Hematopoietic multipotent progenitor cell treated with erythropoietin and hydrocortisone succinate and interleukin-3 and kit ligand, for 6 days (in vitro differentiated cells): ENCODE results near the gene GOLGA8H.
"Not testable (repeated sequence)": the region's sequence is repeated elsewhere in the genome, so short reads cannot be mapped to it uniquely, and the experiment has no call there.

Experiments used
- DNase-seq: peaks from one replicate; pipeline ENCODE4 v3.0.0-alpha.2; 2015

Gene GOLGA8H

GRCh38 chr15:30603796-30604195 is at the start of gene GOLGA8H:
Gene GOLGA8H, plus strand, starts transcription at chr15:30604028. Its CDS starts 98 bp downstream, at chr15:30604126.
- not testable (repeated sequence) for DNase-seq

- DNase-seq, result not testable (repeated sequence)
Measured at GRCh38 chr15:30566949-30567348, 36.9 kb upstream of the GOLGA8H start.

GRCh38 chr15:30573012-30573491 is 30.8 kb upstream of the GOLGA8H start:
- not testable (repeated sequence) for DNase-seq

GRCh38 chr15:30579394-30579970 is 24.3 kb upstream of the GOLGA8H start:
- DNase-seq, result not testable (repeated sequence)

DNA sequence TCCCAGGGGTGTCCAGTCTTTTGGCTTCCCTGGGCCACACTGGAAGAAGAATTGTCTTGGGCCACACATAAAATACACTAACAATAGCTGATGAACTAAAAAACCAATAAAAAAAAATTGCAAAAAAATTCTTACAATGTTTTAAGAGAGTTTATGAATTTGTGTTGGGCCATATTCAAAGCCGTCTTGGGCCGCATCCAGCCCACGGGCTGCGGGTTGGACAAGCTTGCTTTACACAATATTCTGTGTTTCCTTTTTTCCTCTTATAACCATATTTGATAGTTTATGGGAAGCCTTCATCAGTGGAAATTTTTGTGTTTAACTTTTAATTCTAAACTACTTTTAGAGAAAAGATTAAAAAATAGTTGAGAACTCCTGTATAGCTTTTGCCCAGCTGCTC is 23.1 kb upstream of the GOLGA8H start:
- DNase-seq, result not testable (repeated sequence)

- not testable (repeated sequence) for DNase-seq
Measured at GRCh38 chr15:30598953-30599352, 4.9 kb upstream of the GOLGA8H start.

- DNase-seq, result not testable (repeated sequence)
Measured at GRCh38 chr15:30612271-30612670, 8.4 kb downstream of the GOLGA8H start.

GRCh38 chr15:30621342-30621741 is 17.5 kb downstream of the GOLGA8H start:
- DNase-seq, result peak; percentile 28

DNA sequence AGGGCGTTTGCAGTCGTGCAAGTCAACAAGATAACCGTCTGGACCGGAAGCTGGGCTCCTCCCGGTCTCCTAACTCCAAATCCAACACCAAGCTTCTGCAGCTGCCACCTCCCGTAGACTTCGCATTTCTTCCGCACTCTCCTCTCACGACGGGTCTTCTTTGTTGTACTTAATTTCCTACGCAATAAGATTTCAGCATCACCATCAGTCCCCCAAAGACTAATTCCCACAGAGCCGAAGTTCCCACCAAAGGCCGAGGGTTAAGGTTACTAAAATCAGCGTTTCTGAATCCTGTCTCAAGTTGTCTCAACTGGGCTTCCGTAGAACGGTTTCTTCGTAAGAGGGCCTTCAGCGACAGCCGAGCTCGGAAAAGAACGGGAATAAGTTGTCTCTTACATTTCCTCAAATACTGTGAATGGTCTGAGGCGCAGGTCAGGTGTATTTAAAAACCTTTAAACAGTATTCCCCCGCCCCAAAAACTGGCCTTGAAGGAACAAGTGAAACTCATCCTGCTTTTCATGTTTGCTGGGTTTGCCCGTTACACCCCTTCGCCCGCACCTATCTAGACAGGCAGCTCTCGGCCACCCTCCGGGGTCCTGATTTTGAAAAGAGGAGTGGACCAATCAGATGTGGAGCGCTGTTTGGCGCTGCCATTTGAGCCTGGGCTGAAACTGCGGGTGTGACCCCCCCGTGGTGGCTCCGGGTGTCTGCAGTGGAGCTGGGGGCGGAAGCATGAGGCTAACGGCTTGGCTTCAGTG is 21.8 kb downstream of the GOLGA8H start, which contains the start of gene ARHGAP11B:
Gene ARHGAP11B (plus strand): TSS at position 693 of the 758 bp plus-strand sequence.
- peak; percentile 98 for DNase-seq

DNA sequence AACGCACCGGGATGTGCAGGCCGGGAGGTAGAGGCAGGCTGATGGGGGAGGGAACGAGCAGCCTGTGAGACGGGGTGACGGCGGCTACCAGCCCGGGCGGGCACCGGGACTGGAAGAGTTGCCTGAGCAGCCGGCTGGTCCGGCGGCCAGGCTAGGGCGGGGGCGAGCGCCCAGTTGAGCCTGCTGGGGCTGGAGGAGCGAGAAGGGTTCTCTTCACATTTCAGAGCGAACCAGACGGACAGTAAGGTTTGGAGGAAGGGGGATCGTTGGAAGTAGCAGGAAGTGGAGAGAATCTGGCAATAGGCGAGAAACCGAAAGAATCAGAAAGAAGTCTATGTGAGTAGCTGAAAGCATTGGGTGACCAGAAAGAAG is 22.4 kb downstream of the GOLGA8H start:
- DNase-seq, result peak; percentile 12

DNA sequence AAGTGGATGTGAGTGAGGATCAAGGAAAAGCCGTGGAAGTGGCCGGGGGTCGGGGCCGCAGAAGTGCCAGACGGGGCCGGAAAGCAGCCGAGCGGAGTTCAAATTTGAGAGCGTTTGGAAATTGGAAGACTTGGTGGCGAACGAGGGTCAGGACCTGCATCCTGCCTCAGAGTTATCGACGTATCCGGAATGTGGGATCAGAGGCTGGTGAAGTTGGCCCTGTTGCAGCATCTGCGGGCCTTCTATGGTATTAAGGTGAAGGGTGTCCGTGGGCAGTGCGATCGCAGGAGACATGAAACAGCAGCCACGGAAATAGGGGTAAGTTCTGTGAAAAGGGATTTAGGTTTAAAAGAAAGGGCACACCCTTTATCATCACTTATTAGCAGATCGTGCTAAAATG is 22.8 kb downstream of the GOLGA8H start:
- DNase-seq, result not testable (repeated sequence)

- DNase-seq, result peak; percentile 31
Measured at GRCh38 chr15:30650012-30650929, 46.4 kb downstream of the GOLGA8H start.

DNA sequence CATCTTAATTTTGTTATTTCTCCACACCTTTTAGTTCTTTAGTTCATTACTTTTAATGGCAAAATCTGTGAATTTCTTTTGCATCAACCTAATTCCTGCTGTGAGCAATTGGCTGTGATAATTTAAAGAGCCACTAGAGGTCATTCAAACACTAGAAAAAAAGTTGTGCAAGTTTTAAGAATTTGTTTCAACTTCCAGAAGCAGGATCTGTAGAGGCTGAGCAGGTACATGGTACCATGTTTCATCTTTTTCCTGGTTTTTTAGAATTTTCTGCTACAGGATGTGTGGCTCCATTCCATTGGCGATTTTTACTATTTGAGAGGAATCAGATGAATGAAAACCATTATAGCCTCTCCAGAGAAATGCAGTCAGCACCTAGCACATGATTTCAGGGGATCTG is 57.3 kb downstream of the GOLGA8H start:
- peak; percentile 34 for DNase-seq
